HG03097 (cell line): ENCODE results near the gene GRID2.

Experiments
- ATAC-seq: cut with Tn5 transposase; IDR thresholded peaks from one replicate; pipeline ENCODE4 v1.9.1; 2021; ENCODE audit not compliant: unreplicated experiment, low FRiP score

The GRID2 gene

DNA sequence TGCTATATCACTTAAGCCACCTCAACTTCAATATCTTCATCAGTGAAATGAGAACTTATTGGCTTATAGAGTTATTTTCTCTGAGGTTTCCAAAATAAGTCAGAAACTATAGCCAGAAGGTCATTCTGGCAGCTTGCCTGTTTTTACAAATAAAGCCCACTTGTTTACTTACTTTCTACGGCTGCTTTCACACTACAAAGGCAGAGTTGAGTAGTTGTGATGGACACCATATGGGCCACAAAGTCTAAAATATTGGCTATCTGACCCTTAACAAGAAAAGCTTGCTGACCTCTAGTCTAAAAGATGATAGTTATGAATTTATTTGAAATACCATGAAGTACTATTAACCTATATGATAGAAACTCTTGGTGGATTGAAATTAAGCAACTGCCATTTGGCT is 1457.5 kb downstream of the GRID2 start:
- ATAC-seq: no peak

DNA sequence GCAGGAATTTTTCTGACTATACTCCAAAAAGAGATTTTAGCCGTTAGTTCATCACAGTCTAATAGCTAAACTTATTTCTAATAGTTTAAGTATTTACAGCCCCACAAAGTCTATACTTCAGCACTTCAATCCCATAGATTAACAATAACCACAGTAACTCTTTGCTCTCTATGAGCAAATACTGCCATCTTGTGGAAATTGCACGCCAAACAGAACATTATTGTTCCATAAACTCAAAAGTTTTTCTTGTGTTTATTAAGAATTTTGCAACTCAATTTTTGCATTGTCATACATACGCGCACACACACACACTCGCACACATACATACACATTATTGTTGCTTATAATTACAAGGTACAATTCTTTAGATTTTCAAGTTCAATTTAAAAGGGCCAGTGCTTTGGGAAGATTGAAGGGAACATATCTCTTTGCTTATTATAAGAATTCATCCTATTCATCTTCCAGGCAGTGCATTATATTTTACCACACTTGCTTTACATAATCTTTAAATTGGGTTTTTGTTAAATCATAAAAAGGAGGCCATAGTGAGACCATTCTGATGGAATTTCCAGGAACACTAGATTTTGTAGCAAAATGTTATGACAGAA is 1461.0 kb downstream of the GRID2 start:
- ATAC-seq: no peak

DNA sequence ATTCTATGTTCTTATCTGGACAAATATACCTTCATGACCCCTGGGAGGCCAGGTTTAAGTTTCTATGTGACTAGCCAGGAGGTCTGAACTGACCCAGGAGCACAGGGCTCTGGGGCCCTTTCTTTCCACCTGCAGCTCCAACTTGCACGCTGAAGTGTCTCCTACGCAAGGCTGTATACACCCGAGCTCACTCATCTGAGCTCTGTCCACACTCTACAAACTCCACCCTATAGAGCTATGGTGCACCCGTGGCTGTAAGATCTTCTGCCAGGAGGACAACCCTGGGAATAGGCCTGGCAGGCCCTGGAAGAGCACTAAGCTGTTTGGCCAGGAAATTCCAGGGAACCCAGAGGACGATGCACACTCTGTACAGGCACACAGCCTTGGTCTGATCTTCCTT is 1464.2 kb downstream of the GRID2 start:
- no peak for ATAC-seq

DNA sequence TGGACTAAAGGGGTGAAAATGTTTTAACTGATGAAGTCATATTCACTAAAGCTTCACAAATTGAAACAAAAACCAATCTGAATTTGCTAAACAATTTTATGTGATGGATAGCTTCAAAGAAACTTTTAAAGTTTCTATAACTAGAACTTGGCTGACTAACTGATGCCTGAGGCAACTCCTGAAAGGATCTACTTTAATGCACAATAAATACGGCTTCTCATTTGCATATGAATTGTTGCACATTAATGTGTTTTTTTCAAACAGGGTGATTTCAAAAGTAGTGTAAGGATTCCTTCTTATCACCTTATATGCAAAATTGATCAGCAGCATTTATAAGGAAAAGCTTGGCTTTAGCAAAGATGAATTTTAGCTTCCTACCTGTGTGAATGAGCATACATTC is 1466.4 kb downstream of the GRID2 start:
- ATAC-seq: no peak

DNA sequence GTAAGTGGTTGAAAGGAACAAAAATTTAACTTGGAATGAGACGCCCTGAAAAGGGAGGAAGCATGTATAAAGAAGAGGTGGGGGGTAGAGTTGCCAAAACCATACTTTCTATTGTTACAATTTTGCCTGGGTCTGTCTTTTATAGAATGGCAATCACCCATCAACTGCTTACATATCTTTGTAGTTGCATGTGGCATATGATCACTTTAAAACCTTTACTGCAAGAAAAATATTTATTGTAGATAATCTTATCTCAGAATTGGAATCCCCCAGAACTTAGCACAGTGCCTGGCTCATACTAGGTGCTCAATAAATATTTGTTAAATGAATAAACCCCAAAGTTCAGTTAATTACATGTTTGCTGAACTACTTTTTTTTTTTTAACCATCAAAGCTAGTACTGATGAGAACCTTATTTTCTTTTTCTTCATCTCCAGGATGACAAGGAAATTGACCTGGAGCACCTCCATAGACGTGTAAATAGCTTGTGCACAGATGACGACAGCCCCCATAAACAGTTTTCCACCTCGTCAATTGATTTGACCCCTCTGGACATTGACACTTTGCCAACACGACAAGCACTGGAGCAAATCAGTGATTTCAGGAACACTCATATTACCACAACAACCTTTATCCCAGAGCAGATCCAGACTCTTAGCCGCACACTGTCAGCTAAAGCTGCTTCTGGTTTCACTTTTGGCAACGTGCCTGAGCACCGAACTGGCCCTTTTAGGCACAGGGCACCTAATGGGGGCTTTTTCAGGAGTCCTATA is 1468.1 kb downstream of the GRID2 start:
- no peak for ATAC-seq

DNA sequence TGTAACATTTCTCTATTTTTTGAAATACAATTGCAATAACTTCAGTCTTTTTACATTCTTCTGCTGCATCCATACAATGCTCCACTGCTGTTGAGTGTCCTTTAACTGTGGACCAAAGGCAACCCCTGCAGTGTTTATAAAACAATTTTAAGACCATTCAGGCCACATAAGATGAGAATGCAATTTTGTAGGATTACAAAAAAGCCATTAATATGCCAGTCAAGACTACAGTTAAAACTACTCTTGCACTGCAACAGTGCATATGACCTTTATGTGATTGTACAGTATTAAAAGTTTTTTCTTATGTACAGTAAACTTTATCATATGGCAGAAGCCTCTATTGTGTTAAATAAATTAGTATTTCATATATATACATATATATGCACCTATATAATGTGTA is 1469.1 kb downstream of the GRID2 start:
- no peak for ATAC-seq

DNA sequence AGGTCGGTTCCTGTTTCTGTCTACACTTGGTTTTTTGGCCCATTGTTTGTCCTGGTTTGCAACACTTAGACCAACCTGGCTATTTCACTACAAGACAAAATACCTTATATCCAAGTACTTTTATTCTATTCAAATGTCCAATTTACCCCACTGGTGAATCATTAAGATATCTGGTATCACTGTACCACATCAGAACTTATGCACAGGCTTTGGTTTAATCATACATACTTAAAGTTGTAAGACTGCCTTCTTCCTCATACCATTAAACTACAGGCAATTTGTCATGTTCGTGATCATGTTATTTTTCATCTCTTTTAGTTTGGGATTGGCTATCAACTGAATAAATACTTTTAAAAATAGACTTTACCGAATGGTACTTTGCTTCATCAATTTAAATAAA is 1471.8 kb downstream of the GRID2 start:
- no peak for ATAC-seq

DNA sequence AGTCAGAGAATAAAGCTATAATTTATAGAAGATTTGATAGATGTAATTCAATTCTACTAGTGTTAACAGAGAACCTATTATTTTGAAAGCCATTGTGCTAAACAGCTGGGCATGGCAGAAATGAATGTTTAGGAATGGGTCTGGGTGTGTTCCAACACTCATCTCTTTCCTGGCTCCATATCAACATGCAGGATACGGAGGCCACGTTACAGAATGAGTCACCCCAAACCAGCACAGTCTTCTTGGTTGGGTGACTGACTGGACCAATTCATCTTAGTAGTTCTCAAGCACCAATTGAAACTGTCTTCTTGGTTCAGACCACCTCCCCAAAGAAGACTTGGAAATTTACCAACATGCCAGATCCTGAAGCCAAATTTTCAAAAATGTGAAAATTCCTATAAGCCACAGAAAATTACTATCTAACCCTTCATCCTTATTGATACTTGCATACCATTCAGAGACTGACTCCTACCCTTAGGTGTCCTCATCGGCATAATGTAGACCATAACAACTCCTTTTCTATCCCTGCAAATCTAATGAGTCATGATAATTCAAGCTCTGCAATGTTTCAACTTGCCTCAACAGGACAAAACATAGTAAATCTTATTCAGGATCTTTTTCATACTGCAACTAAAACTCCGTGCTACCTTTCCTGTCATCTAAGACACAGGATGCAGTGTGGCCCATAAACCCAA is 1472.8 kb downstream of the GRID2 start:
- no peak for ATAC-seq

DNA sequence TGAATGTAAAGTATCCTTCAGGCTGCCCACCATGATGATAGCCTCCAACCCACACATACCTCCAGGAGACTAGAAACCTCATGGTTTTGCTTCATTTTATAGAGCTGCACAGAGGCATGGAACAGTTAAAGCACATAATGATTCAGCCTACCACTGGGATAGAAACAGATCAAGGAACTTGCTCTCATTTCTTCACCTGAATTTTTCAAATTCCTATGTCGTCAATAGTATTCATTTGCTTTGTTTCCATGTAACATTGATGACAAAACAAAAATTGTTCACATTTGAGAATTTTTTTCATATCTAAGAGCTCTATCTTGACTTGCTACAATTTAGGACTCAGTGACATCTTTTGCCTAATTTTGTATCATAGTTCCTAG is 1473.3 kb downstream of the GRID2 start:
- no peak for ATAC-seq

DNA sequence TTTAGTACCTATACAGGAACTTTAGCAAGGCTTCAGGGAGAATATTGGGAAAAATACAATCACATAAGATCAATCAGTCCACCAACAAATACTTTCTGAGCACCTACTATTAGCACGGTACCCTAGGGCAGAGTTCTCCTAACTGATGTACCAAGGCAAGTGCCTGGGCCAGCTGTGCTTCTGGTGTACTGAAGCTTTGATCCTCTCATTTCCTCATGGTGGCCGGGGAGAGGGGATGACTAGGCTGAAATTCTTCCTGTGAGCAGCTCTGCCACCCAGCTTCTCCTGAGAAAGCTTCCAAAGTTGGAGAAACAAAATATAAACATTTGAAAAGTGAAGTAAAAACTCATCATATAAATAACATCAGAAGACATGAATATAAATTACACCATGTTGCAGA is 1475.5 kb downstream of the GRID2 start:
- ATAC-seq: no peak

DNA sequence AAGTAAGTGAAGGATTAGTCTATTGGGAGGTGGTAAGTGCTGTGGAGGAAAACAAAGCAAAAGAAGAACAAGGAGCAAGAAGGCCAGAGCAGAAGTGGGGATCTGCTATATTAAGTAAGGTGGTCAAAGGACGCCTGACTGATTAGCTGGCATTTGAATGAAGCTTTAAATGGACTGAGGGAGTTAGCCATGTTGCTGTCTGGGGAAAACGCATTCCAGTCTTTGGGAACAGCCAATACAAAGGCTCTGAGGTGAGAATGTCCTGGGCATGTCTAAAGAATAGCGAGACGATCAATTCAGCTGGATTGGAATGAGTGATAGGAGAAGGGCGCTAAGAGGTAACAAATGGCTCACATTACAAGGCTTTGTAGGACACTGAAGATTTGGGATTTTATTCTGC is 1476.3 kb downstream of the GRID2 start:
- ATAC-seq: no peak

DNA sequence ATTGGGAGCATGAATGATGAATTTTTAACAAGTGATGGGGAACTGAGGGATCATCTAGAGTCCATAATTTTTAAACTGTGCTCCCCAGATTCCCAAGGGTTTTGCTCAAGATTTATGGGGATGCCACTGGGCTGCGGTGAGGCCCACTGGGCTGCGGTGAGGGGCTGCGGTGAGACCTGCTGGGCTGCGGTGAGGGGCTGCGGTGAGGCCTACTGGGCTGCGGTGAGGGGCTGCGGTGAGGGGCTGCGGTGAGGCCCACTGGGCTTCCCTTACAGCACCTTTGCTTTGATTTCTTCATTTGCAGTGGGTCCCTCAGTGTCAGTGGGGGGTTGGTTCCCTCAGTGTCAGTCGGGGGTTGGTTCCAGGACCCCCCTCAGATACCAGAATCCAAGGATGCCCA is 1477.4 kb downstream of the GRID2 start:
- no peak for ATAC-seq

DNA sequence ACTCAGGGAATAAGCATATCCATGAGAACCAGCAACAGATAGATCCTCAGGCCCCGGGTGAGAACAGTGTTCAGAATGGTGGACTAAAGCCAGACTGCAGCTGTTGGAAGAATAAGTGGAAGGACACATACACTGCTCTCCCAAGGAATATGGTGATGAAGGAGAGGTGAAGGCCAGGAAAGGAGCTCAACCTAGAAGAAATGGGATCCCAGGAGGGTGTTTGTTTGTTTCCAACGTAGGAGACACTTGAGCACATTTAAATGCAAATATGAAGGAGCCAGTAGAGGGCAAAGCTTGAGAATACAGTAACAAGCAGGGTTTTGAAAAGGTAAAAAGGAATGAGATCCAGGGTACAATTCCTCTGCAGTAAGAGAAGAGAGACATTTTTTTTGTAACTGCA is 1482.4 kb downstream of the GRID2 start:
- ATAC-seq: no peak

DNA sequence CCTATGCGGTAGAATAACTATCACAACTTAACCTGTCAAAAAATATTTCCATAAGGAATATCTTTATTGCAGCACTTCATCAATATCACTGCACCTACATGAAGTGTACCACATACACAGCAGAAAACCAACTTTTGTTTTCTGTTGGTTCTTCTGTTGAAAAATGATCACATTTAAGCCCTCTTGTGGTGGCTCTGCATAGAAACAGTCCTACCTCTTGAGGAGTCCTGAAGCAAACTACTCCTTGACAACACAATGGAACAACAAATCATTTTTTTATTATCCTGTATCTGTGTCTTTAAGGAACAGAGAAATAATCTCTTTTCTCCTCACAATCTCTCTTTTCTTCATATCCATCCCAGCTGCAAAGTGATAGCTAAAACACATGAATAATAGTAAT is 1484.9 kb downstream of the GRID2 start:
- ATAC-seq: no peak

DNA sequence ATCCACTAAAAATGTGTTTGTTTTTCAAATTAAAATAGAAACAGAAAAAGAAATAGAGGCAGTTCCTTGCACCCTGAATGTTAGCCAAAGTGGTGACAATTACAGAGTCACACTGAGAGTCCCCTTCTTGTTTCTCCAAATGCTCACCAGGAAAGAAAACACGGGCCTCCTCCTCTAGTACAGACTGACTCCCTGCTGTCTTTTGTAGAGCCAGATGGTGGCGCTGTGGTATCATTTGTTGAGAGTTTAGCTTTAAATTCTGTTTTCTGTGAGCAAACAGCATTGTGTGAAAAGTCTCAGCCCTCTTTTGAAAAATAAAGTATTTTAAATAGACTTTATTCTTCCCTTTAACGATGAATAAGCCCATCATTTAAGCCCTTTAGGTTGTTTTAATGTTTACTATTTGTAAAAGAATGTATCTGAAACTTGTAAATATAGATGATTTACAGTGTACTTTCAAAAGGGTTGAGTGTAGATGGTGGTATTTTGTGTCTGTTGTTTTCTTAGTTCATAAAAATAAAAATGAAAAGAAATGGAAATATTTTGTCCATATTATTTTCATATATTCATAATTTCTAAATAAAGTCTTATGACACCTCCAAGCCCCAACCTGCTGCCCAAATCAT is 1487.9 kb downstream of the GRID2 start:
- ATAC-seq: peak; percentile 74

DNA sequence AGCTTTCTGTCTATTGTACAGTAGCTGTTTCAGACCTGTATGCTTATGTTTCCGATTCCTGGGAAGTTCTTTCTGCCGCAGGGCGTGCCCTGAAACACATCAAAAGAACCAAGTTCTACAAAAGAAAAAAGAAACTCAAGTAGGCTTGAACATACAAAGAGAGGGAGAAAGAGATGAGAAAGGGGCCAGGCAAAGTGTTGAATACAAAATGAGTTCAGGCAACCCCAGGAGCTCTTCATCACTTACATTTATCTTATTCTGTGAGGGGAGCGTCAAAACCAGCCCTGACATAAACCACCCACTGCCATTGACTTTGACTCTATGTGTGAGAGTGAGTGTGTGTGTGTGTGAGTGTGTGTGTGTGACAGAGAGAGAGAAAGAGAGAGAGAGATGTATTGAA is 1498.3 kb downstream of the GRID2 start:
- no peak for ATAC-seq

DNA sequence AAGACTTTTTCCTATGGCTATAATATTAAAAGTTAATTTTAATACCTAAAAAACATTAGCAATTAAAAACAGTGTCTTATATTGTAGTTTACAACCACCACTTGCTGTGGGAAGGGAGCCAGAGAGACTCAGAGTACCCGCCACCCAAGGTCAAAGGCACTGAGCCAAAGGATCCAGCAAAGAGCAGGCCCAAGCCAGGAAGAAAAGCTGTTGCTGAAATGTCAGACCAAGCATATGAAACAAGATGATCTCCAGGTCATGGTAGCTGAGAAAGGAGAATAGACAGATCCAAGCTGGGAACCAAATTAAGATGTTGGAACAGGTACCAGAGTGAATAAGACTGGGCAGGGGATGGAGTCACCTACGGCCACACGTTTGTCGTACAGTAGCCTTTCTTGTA is 1506.0 kb downstream of the GRID2 start:
- no peak for ATAC-seq

DNA sequence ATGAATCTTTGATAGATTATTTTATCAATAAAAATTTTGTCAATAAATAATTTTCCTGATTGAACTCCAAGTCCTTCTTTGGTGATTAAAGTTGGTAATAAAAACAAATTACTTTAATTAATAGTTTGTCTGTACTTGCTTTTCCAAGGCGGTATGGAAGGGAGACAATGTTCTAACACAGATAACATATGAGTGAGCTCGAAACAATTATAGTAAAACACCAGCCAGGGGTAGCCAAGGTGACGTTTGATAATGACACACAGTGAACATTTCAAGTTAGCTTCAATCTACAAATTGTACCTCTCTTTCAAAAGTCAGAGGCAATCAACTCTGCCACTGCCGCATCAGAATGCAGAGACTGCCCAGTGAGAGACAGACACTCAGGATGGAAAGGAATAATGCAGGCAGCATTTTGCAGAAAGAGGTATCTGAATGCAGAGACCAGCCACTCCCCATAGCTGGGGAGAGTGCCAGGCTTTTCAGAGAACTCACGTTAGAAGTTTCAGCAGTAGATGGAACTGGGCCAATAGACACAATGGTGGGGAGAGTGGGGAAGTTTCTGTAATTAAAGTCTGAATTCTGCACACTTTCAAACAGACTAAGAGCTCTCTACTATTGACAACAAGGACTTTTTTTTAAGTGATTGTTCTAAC is 1506.7 kb downstream of the GRID2 start:
- no peak for ATAC-seq

DNA sequence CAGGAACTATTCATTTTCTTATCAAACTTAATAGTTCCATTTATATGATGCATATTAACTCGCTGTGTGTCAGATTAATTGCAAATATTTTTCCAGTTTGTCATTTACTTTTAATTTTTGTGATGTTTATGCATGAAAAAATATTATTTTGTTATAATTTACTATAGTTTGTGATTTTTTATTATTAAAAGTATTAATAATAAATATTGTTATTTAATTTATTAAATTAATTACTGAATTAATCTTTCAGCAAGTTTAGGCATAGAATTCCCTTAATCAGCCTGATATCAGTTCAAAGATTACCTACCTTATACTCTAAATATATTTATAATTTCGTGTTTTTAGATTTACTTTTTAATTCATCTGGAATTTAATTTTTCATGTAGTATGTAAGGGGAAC is 1509.3 kb downstream of the GRID2 start:
- ATAC-seq: no peak

DNA sequence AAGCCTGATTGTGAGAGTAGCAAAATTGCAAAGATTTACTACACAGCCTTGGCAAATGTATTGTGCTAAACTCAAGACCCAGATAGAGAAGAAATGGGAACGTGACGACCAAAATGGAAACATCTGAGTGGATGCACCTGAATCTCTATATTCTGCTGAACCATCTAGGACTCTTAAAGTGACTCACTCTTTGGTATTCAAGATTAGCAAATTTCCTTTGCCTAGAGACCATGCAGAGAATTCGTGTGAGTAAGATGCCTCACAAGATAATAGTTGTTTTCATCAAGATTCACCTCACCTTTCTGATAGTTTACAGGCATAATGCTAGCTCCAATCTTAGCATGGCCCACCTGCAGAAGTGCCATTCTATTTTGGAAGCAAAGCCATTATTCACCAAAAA is 1510.4 kb downstream of the GRID2 start:
- ATAC-seq: no peak

DNA sequence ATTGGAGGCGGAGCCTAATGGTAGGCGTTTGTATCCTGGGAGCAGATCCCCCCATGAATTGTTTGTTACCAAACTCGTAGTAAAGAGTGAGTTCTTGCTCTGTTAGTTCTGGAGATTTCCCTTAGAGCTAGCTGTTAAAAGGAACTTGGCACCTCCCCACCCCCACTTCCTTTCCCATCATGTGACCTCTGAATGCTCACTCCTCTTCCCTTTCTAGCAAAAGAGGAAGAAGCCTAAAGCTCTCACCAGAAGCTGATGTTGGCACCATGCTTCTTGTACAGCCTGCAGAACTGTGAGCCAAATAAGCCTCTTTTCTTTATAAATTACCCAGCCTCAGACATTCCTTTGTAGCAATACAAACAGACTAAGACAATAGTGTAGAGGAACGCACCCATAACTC is 1511.0 kb downstream of the GRID2 start:
- no peak for ATAC-seq
